MM.1S (cell line): ENCODE measurements around the gene PRSS23.

Source experiments
- DNase-seq: peaks from one replicate; pipeline ENCODE4 v3.0.0-alpha.2; 2015
- H2AFZ ChIP-seq: fragments of 300-600 bp; sonication (generic); 2 replicates; pipeline ENCODE4 v1.6.0; 2016; ENCODE audit warnings: antibody characterized with exemption, low read length
- H3F3A ChIP-seq: fragments of 300-600 bp; sonication (generic); 2 replicates; pipeline ENCODE4 v1.6.1; 2016; ENCODE audit warnings: mild to moderate bottlenecking, antibody characterized with exemption, low read length, moderate library complexity, mixed read lengths; ENCODE audit not compliant: insufficient read depth
- H3K27ac ChIP-seq: fragments of 300-600 bp; sonication (generic); 2 replicates; pipeline ENCODE4 v1.5.1; 2016; ENCODE audit warnings: mild to moderate bottlenecking, low read length
- H3K27me3 ChIP-seq: fragments of 300-600 bp; sonication (generic); replicated peaks from 2 replicates; pipeline ENCODE4 v1.6.0; 2016; ENCODE audit warnings: low read length; ENCODE audit not compliant: insufficient read depth
- H3K36me3 ChIP-seq: fragments of 300-600 bp; sonication (generic); replicated peaks from 2 replicates; pipeline ENCODE4 v1.6.1; 2016; ENCODE audit warnings: mild to moderate bottlenecking, low read length, mixed read lengths; ENCODE audit not compliant: insufficient read depth
- H3K4me1 ChIP-seq: fragments of 300-600 bp; sonication (generic); 2 replicates; pipeline ENCODE4 v1.6.1; 2016; ENCODE audit warnings: low read length, mixed read lengths
- H3K4me2 ChIP-seq: fragments of 300-600 bp; sonication (generic); 2 replicates; pipeline ENCODE4 v1.6.0; 2016; ENCODE audit warnings: low read depth, low read length
- H3K4me3 ChIP-seq: fragments of 300-600 bp; sonication (generic); 2 replicates; pipeline ENCODE4 v1.5.1; 2016; ENCODE audit warnings: low read length, mixed read lengths
- H3K79me2 ChIP-seq: fragments of 300-600 bp; sonication (generic); 2 replicates; pipeline ENCODE4 v1.6.1; 2016; ENCODE audit warnings: mixed run types, low read length, mixed read lengths
- H3K9ac ChIP-seq: fragments of 300-600 bp; sonication (generic); 2 replicates; pipeline ENCODE4 v1.6.1; 2016; ENCODE audit warnings: low read length, mixed read lengths
- H3K9me2 ChIP-seq: fragments of 300-600 bp; sonication (generic); replicated peaks from 2 replicates; pipeline ENCODE4 v1.6.1; 2016; ENCODE audit warnings: mild to moderate bottlenecking, low read length, mixed read lengths; ENCODE audit not compliant: insufficient read depth
- H3K9me3 ChIP-seq: fragments of 300-600 bp; sonication (generic); replicated peaks from 2 replicates; pipeline ENCODE4 v1.6.1; 2016; ENCODE audit warnings: mild to moderate bottlenecking, low read length, mixed read lengths; ENCODE audit not compliant: insufficient read depth
- H4K20me1 ChIP-seq: fragments of 300-600 bp; sonication (generic); 2 replicates; pipeline ENCODE4 v1.6.1; 2016; ENCODE audit warnings: mild to moderate bottlenecking, low read length, moderate library complexity, mixed read lengths; ENCODE audit not compliant: insufficient read depth
- EZH2 ChIP-seq: fragments of 300-600 bp; sonication (generic); optimal IDR thresholded peaks from 2 replicates; pipeline ENCODE3; 2017; ENCODE audit warnings: low read depth, mild to moderate bottlenecking, antibody characterized with exemption, low read length, mixed read lengths
- EZH2phosphoT487 ChIP-seq: fragments of 300-600 bp; sonication (generic); IDR thresholded peaks from 2 replicates; pipeline ENCODE4 v1.6.1; 2018; ENCODE audit warnings: antibody characterized with exemption, low read length
- TF ChIP-seq, protein P1 (sequence below): fragments of 300-600 bp; sonication (generic); IDR thresholded peaks from 2 replicates; pipeline ENCODE4 v1.5.1; 2016; ENCODE audit warnings: antibody characterized with exemption, low read length, mixed read lengths

The PRSS23 gene

DNA sequence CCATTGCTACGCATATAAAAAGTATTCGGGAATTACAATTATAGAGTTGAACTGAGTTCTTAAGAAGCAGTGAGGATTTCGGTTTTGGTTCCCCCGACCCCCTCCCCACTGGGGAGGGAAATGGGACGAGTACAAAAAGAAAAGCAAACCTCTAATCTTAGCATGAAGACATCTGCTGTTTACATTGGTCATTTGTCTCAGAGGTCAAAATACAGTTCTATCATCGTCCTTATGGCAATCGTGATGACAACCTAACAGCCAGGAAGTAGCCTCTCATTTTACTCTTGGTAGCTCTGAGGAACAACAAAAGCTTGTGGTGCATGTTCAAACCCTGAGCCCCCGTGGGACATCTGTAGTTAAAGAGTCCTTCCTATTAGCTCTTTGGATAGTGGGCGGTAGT lies 3.2 kb upstream of the PRSS23 start:
- no peaks in the 10 kb centered on the region for H4K20me1 ChIP-seq
- TF ChIP-seq EZH2 (no peak), EZH2phosphoT487 (no peak)
- TF ChIP-seq, protein P1, sequence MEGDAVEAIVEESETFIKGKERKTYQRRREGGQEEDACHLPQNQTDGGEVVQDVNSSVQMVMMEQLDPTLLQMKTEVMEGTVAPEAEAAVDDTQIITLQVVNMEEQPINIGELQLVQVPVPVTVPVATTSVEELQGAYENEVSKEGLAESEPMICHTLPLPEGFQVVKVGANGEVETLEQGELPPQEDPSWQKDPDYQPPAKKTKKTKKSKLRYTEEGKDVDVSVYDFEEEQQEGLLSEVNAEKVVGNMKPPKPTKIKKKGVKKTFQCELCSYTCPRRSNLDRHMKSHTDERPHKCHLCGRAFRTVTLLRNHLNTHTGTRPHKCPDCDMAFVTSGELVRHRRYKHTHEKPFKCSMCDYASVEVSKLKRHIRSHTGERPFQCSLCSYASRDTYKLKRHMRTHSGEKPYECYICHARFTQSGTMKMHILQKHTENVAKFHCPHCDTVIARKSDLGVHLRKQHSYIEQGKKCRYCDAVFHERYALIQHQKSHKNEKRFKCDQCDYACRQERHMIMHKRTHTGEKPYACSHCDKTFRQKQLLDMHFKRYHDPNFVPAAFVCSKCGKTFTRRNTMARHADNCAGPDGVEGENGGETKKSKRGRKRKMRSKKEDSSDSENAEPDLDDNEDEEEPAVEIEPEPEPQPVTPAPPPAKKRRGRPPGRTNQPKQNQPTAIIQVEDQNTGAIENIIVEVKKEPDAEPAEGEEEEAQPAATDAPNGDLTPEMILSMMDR, result no peak
- peak overlapping the region; percentile 0; the same call in 1 of the 2 replicates for H3K4me2 ChIP-seq
- no peaks in the 10 kb centered on the region for H3K79me2 ChIP-seq
- H3K9me3 ChIP-seq, result no peaks in the 10 kb centered on the region
- no peak for DNase-seq
- H3K9me2 ChIP-seq, result no peaks in the 10 kb centered on the region
- 0 out of 2 replicates have a peak overlapping the region, but pooled peaks have one; percentile 5 for H2AFZ ChIP-seq
- peaks cover 11% of the 10 kb centered on the region for H3K27me3 ChIP-seq
- no peak overlapping the region for H3K27ac ChIP-seq
- 0 out of 2 replicates have a peak, but pooled peaks cover 2% of the 10 kb centered on the region for H3F3A ChIP-seq
- no peak overlapping the region for H3K9ac ChIP-seq
- 0 out of 2 replicates have a peak, but pooled peaks cover 4% of the 10 kb centered on the region for H3K4me1 ChIP-seq
- no peak overlapping the region for H3K4me3 ChIP-seq
- no peaks in the 10 kb centered on the region for H3K36me3 ChIP-seq

DNA sequence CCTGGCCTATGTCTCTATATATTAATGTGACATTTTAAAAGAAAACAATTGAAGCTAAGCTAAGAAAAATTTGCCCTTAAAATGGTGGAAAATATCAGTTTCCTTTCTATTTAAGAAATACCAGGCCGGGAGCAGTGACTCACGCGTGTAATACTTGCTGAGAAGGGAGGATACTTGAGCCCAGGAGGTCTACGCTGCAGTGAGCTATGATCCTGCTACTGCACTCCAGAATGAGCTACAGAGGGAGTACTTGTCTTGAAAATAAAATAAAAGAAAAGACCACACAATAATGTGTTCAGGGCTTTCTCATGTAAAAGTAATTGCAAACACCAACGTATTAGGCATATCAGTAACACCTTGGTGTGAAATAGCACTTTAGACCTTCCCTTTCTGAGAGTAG lies 1.4 kb upstream of the PRSS23 start:
- H3K36me3 ChIP-seq, result no peaks in the 10 kb centered on the region
- 0 out of 2 replicates have a peak, but pooled peaks cover 4% of the 10 kb centered on the region for H3K4me1 ChIP-seq
- no peak overlapping the region for H3K9ac ChIP-seq
- no peaks in the 10 kb centered on the region for H3K9me2 ChIP-seq
- H3F3A ChIP-seq, result 0 out of 2 replicates have a peak, but pooled peaks cover 2% of the 10 kb centered on the region
- no peaks in the 10 kb centered on the region for H3K9me3 ChIP-seq
- no peak for TF ChIP-seq EZH2phosphoT487
- TF ChIP-seq, protein P1, result no peak
- TF ChIP-seq EZH2, result no peak
- H3K27ac ChIP-seq, result no peak overlapping the region
- H3K4me3 ChIP-seq, result no peak overlapping the region
- H3K27me3 ChIP-seq, result peaks cover 11% of the 10 kb centered on the region
- H4K20me1 ChIP-seq, result no peaks in the 10 kb centered on the region
- H3K4me2 ChIP-seq, result no peak overlapping the region
- H3K79me2 ChIP-seq, result no peaks in the 10 kb centered on the region
- DNase-seq, result no peak
- H2AFZ ChIP-seq, result no peak overlapping the region

DNA sequence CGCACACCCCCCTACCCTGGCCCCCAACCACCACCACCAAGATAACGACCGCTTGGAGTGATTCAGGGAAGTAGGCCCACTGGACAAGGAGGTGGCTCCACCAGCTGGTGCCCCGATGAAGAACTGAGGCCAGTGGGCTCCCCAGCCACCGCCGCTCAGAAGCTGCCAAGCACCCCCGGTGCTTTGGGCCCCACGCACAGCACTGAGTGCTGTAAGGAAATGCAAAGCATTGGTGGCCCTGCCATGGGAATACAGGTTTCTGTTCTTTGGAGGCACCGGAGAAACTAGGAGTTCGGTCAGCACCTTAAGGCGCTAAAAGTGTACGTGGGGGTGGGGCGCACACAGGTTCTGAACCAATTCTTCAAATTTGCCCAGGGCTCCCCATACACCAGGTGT lies 664 bp upstream of the PRSS23 start:
- H3K27me3 ChIP-seq, result peaks cover 11% of the 10 kb centered on the region
- H3K9me3 ChIP-seq, result no peaks in the 10 kb centered on the region
- no peaks in the 10 kb centered on the region for H3K9me2 ChIP-seq
- no peak overlapping the region for H3K9ac ChIP-seq
- H3F3A ChIP-seq, result 0 out of 2 replicates have a peak, but pooled peaks cover 2% of the 10 kb centered on the region
- H4K20me1 ChIP-seq, result no peaks in the 10 kb centered on the region
- DNase-seq, result no peak
- peak overlapping the region; percentile 52; the same call in 1 of the 2 replicates for H2AFZ ChIP-seq
- H3K4me1 ChIP-seq, result 0 out of 2 replicates have a peak, but pooled peaks cover 4% of the 10 kb centered on the region
- peak overlapping the region; percentile 63 for H3K4me2 ChIP-seq
- TF ChIP-seq, protein P1, result no peak
- TF ChIP-seq EZH2phosphoT487, result no peak
- no peak overlapping the region for H3K27ac ChIP-seq
- H3K79me2 ChIP-seq, result no peaks in the 10 kb centered on the region
- no peaks in the 10 kb centered on the region for H3K36me3 ChIP-seq
- peak overlapping the region; percentile 51 for H3K4me3 ChIP-seq
